GM21447 (cell line): ENCODE data around the gene ZNF837.

Experiments used
- ATAC-seq: cut with Tn5 transposase; IDR thresholded peaks from one replicate; pipeline ENCODE4 v1.9.1; 2021; ENCODE audit not compliant: unreplicated experiment

Gene ZNF837

DNA sequence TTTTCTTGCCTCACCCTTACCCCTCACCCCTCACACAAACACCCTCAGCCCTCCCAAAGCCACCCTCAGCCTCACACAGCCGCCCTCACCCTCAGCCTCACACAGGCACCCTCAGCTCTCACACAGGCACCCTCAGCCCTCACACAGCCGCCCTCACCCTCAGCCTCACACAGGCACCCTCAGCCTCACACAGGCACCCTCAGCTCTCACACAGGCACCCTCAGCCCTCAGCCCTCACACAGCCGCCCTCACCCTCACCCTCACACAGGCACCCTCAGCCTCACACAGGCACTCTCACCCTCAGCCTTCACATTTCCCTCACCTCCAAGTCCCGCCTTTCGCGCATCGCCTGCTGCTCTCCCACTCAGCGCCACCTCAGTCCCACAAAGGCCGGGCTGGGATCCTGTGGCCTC lies 54.3 kb downstream of the ZNF837 start:
- ATAC-seq = peak; percentile 9

- no peak for ATAC-seq
Measured at GRCh38 chr19:58325311-58326022, 55.4 kb downstream of the ZNF837 start.

- ATAC-seq = no peak
Measured at GRCh38 chr19:58319241-58319640, 61.6 kb downstream of the ZNF837 start.

GRCh38 chr19:58318297-58318696 lies 62.5 kb downstream of the ZNF837 start:
- ATAC-seq = no peak
